Psoas muscle (tissue), 8 donors: ENCODE results near the gene ITGB4. TPM values are rescaled to one million over a fixed set of nuclear protein-coding genes. Genes with fewer than 3 reads are reported as not detected.
A peak's percentile ranks its signal among the peaks of the same experiment; 100 is the strongest.

Source experiments
- ATAC-seq, 4 donors: fragments of 200-7000 bp; cut with Tn5 transposase; one replicate each; pipeline ENCODE4 v1.9.1; 2020; ENCODE audit warnings: moderate library complexity in 3 of 4, mild to moderate bottlenecking in 2 of 4
- DNase-seq, 2 donors: peaks; one replicate each; pipeline ENCODE4 v3.0.0-alpha.2; 2020
- H3K27ac ChIP-seq: fragments of 200-600 bp; one replicate; pipeline ENCODE4 v1.8.0; 2022
- H3K27me3 ChIP-seq, 3 donors: fragments of 200-600 bp in 1 of 3; one replicate each; pipeline versions ENCODE4 v1.6.1 to v1.8.0; 2013 to 2022; ENCODE audit warnings: low read length in 2 of 3, mild to moderate bottlenecking in 2 of 3, moderate library complexity in 1 of 3; ENCODE audit not compliant: insufficient read depth in 3 of 3
- H3K36me3 ChIP-seq, 2 donors: fragments of 200-600 bp in 1 of 2; one replicate each; pipeline versions ENCODE4 v1.6.1 to v1.8.0; 2013 to 2022; ENCODE audit warnings: low read depth in 1 of 2, mild to moderate bottlenecking in 1 of 2, moderate library complexity in 1 of 2; ENCODE audit not compliant: insufficient read depth in 1 of 2
- H3K4me1 ChIP-seq: fragments of 200-600 bp; one replicate; pipeline ENCODE4 v1.8.0; 2022
- H3K4me3 ChIP-seq: fragments of 200-600 bp; one replicate; pipeline ENCODE4 v1.8.0; 2022; ENCODE audit warnings: mild to moderate bottlenecking
- H3K9me3 ChIP-seq: fragments of 200-600 bp; one replicate; pipeline ENCODE4 v1.8.0; 2022
- CTCF ChIP-seq: fragments of 200-600 bp; IDR thresholded peaks from one replicate; pipeline ENCODE4 v1.8.0; 2022; ENCODE audit warnings: antibody characterized with exemption
- WGBS, 3 donors: extraction: QIAGEN DNeasy Blood & Tissue Kit; methylation state at CpG; one replicate each; pipeline versions ENCODE4 v1.1.6 to v1.1.7; 2013; 5-methylcytosine and 5-hydroxymethylcytosine counted together
- intact Hi-C, 2 donors: fragments of 100-400 bp; cut with DNase I; formaldehyde crosslinking; loops; one replicate each; pipeline versions ENCODE4 v1.11.0 to v1.14.2; 2022
- polyA plus RNA-seq, 3 donors: library from polyadenylated mRNA; stranded (reverse); fragments of 200-250 nt; gene quantifications; one replicate each; pipeline ENCODE4 v1.2.3, GENCODE V29; 2013
- total RNA-seq, 4 donors: library from RNA; stranded (reverse); fragmentation: NEBNext Ultra II Directional in 2 of 4; extraction: Animal tissue kit (Norgen Biotek cat#: 25700) in 2 of 4; gene quantifications; one replicate each; pipeline versions ENCODE4 v1.2.1 to v1.2.4, GENCODE V29; 2021 to 2023
- donor health status: healthy with polysubstance abuse.
- donor health status: DM: no; HTN: no; CAD: no; lungs with moderate emphysema.
- donor health status: Bipolar disorder and iron deficiency.
- donor health status: healthy.
- donor health status: DM: yes; HTN: yes; CAD: no.
- donor health status: DM: no; HTN: no; CAD: no.
- donor health status: DM: no; HTN: no; CAD: no.
- donor health status: DM: yes; HTN: yes; CAD: no.

The ITGB4 gene
- total and polyA plus RNA-seq, 7 donors, result 1.3 to 5.7 (median 2.1) TPM

- DNase-seq, result no peak
- Histone ChIP-seq H3K27me3 (no peaks in the 10 kb centered on the region), H3K27ac (no peak overlapping the region), H3K36me3 (peaks cover 18 to 87% of the 10 kb centered on the region in 2 donors), H3K9me3 (no peaks in the 10 kb centered on the region), H3K4me1 (peaks cover 17% of the 10 kb centered on the region), H3K4me3 (no peak overlapping the region)
- intact Hi-C loops, result no loop called here
- ATAC-seq, result no peak
- WGBS, 3 donors, result 80 to 87% (median 82%) methylated on average over 20 to 27 of the region's 27 CpGs
- no peak for TF ChIP-seq CTCF
Observed at GRCh38 chr17:75704963-75705875, 16.0 kb upstream of the ITGB4 start.

- Histone ChIP-seq H3K9me3 (no peaks in the 10 kb centered on the region), H3K4me1 (peaks cover 9% of the 10 kb centered on the region), H3K4me3 (no peak overlapping the region), H3K27me3 (no peaks in the 10 kb centered on the region), H3K27ac (no peak overlapping the region), H3K36me3 (peaks cover 18 to 77% of the 10 kb centered on the region in 2 donors)
- DNase-seq (no peak), ATAC-seq (no peak)
- TF ChIP-seq CTCF, result no peak
- WGBS, 3 donors, result 82 to 94% (median 87%) methylated on average over 20 of the region's 20 CpGs
- intact Hi-C loops, result no loop called here
Observed at GRCh38 chr17:75706042-75706728, 15.1 kb upstream of the ITGB4 start.

- 75 to 78% (median 76%) methylated on average over 12 of the region's 12 CpGs for WGBS, 3 donors
- Histone ChIP-seq H3K4me1 (no peaks in the 10 kb centered on the region), H3K9me3 (no peaks in the 10 kb centered on the region), H3K36me3 (peaks cover 18 to 68% of the 10 kb centered on the region in 2 donors), H3K4me3 (no peak overlapping the region), H3K27me3 (peaks cover 0 to 3% (median 0%) of the 10 kb centered on the region in 3 donors), H3K27ac (no peak overlapping the region)
- no peak for TF ChIP-seq CTCF
- intact Hi-C loops, result no loop called here
- DNase-seq (peak in 1 of 2 donors; percentile 39), ATAC-seq (peak in 3 of 4 donors; percentile 35 to 53 (median 47))
Observed at GRCh38 chr17:75707079-75707571, 14.1 kb upstream of the ITGB4 start.

- ATAC-seq (no peak), DNase-seq (no peak)
- Histone ChIP-seq H3K4me3 (no peak overlapping the region), H3K27ac (no peak overlapping the region), H3K27me3 (peaks cover 0 to 18% (median 3%) of the 10 kb centered on the region in 3 donors), H3K4me1 (no peaks in the 10 kb centered on the region), H3K9me3 (no peaks in the 10 kb centered on the region), H3K36me3 (peaks cover 0 to 16% of the 10 kb centered on the region in 2 donors)
- 64 to 66% (median 66%) methylated on average over 2 of the region's 2 CpGs for WGBS, 3 donors
- intact Hi-C loops, result no loop called here
- TF ChIP-seq CTCF, result no peak
Observed at GRCh38 chr17:75712446-75712845, 8.8 kb upstream of the ITGB4 start.
